GM12878 (cell line): Measurements from ENCODE around the gene ARHGDIA. TPM values are rescaled to one million over a fixed set of nuclear protein-coding genes. Genes with fewer than 3 reads are reported as not detected.
A peak's percentile ranks its signal among the peaks of the same experiment; 100 is the strongest.

Experiments
- ATAC-seq: fragments of 200-7000 bp; cut with Tn5 transposase; 3 replicates; pipeline ENCODE4 v1.9.1; 2020; ENCODE audit warnings: mild to moderate bottlenecking, moderate library complexity
- BruUV-seq: library from RNA; stranded (reverse); fragments of 400-500 nt; replicated peaks from 2 replicates; lab custom pipeline; 2021; lab: Mats Ljungman, UMichigan
- CTCF ChIA-PET: fragments of 300-600 bp; sonication (Branson Sonifier 250); formaldehyde crosslinking; extraction: SDS; loops from one replicate; lab custom pipeline; 2021; ENCODE audit warnings: inconsistent platforms; lab: Yijun Ruan, JAX
- POLR2A ChIA-PET: fragments of 350-600 bp; formaldehyde crosslinking; extraction: SDS; loops from one replicate; lab custom pipeline; 2021; ENCODE audit warnings: inconsistent platforms; lab: Charles Lee
- RAD21 ChIA-PET: fragments of 300-600 bp; sonication (Branson Sonifier 250); formaldehyde crosslinking; loops from one replicate; lab custom pipeline; 2023; ENCODE audit warnings: antibody characterized with exemption; ENCODE audit not compliant: unreplicated experiment; lab: Charles Lee
- SMC1A ChIA-PET: fragments of 300-600 bp; sonication (Branson Sonifier 250); formaldehyde crosslinking; loops from one replicate; lab custom pipeline; 2023; ENCODE audit not compliant: unreplicated experiment, uncharacterized antibody; lab: Charles Lee
- DNase-seq: peaks from one replicate; pipeline ENCODE4 v3.0.0-alpha.2; 2011; ENCODE audit warnings: low read depth, low spot score
- FAIRE-seq: peaks from 3 replicates; lab custom pipeline; 2011; peaks lifted over from hg19 to GRCh38; lab: Jason Lieb, UNC
- H2AFZ ChIP-seq: 2 replicates; pipeline ENCODE4 v1.6.0; 2011; ENCODE audit warnings: low read depth, low read length, control low read depth; ENCODE audit not compliant: control insufficient read depth
- H3K27ac ChIP-seq: 2 replicates; pipeline ENCODE4 v1.5.1; 2011; ENCODE audit warnings: control low read depth; ENCODE audit not compliant: control insufficient read depth, insufficient read depth
- H3K27me3 ChIP-seq, 2 experiments: replicated peaks in 1 of 2; 2 replicates each; pipeline versions ENCODE4 v1.6.0 to v1.6.1; 2011; ENCODE audit warnings: low read length in 1 of 2; ENCODE audit not compliant: control insufficient read depth in 2 of 2, insufficient read depth in 2 of 2
- H3K36me3 ChIP-seq, 2 experiments: 2 replicates each; pipeline ENCODE4 v1.5.1; 2011; ENCODE audit warnings: low read length in 1 of 2; ENCODE audit not compliant: control insufficient read depth in 2 of 2, insufficient read depth in 2 of 2
- H3K4me1 ChIP-seq: 2 replicates; pipeline ENCODE4 v1.6.1; 2011; ENCODE audit warnings: mild to moderate bottlenecking, low read length, moderate library complexity, mixed read lengths; ENCODE audit not compliant: control insufficient read depth, insufficient read depth
- H3K4me2 ChIP-seq: 2 replicates; pipeline ENCODE4 v1.6.0; 2011; ENCODE audit warnings: control low read depth; ENCODE audit not compliant: control insufficient read depth, insufficient read depth
- H3K4me3 ChIP-seq: fragments of 200-600 bp; sonication (generic); 2 replicates; pipeline ENCODE4 v1.5.1; 2016
- H3K79me2 ChIP-seq: 2 replicates; pipeline ENCODE4 v1.6.0; 2011; ENCODE audit warnings: low read length; ENCODE audit not compliant: control insufficient read depth, insufficient read depth
- H3K9ac ChIP-seq: 2 replicates; pipeline ENCODE4 v1.8.0; 2011; ENCODE audit warnings: low read length, control low read depth, mixed read lengths; ENCODE audit not compliant: control insufficient read depth, insufficient read depth
- H3K9me3 ChIP-seq: replicated peaks from 3 replicates; pipeline ENCODE4 v1.5.1; 2011; ENCODE audit warnings: mild to moderate bottlenecking, low read length; ENCODE audit not compliant: control insufficient read depth, insufficient read depth
- H4K20me1 ChIP-seq: 2 replicates; pipeline ENCODE4 v1.6.0; 2011; ENCODE audit not compliant: control insufficient read depth, insufficient read depth
- BACH1 ChIP-seq: fragments of 450-650 bp; IDR thresholded peaks from 2 replicates; pipeline ENCODE4 v1.6.1; 2017; ENCODE audit warnings: mild to moderate bottlenecking, borderline replicate concordance
- DPF2 ChIP-seq: fragments of 450-650 bp; IDR thresholded peaks from 2 replicates; pipeline ENCODE4 v1.6.1; 2017; ENCODE audit warnings: mild to moderate bottlenecking
- EZH2 ChIP-seq: IDR thresholded peaks from 2 replicates; pipeline ENCODE4 v1.6.1; 2012; ENCODE audit warnings: low read depth, mild to moderate bottlenecking, control low read depth, inconsistent platforms, low read length, borderline replicate concordance; ENCODE audit not compliant: control insufficient read depth
- IKZF1 ChIP-seq: fragments of 450-650 bp; conservative IDR thresholded peaks from 2 replicates; pipeline ENCODE4 v1.6.1; 2017; ENCODE audit warnings: antibody characterized with exemption, mild to moderate bottlenecking
- LARP7 ChIP-seq: fragments of 450-650 bp; IDR thresholded peaks from 2 replicates; pipeline ENCODE4 v1.6.1; 2017; ENCODE audit warnings: mild to moderate bottlenecking
- MEF2B ChIP-seq: fragments of 450-650 bp; IDR thresholded peaks from 2 replicates; pipeline ENCODE4 v1.6.1; 2018; ENCODE audit warnings: mild to moderate bottlenecking, moderate library complexity; ENCODE audit not compliant: partially characterized antibody, poor library complexity, severe bottlenecking
- MYC ChIP-seq: IDR thresholded peaks from 2 replicates; pipeline ENCODE4 v1.6.1; 2011; ENCODE audit warnings: mild to moderate bottlenecking, low read length, moderate library complexity, inconsistent platforms; ENCODE audit not compliant: insufficient read depth, insufficient replicate concordance, insufficient read length, severe bottlenecking
- NFXL1 ChIP-seq: fragments of 450-650 bp; IDR thresholded peaks from 2 replicates; pipeline ENCODE4 v1.6.1; 2017; ENCODE audit warnings: antibody characterized with exemption, mild to moderate bottlenecking, borderline replicate concordance
- NFYA ChIP-seq: IDR thresholded peaks from 2 replicates; pipeline ENCODE4 v1.6.1; 2011; ENCODE audit warnings: low read depth, mild to moderate bottlenecking, low read length, improper control_type of control experiment, borderline replicate concordance
- POLR2A ChIP-seq: IDR thresholded peaks from 2 replicates; pipeline ENCODE4 v1.6.1; 2011; ENCODE audit warnings: low read depth, mild to moderate bottlenecking, low read length
- RAD21 ChIP-seq: IDR thresholded peaks from 2 replicates; pipeline ENCODE4 v1.6.1; 2011; ENCODE audit warnings: mild to moderate bottlenecking, low read depth, low read length, moderate library complexity; ENCODE audit not compliant: insufficient read depth
- RB1 ChIP-seq: fragments of 450-650 bp; formaldehyde crosslinking; IDR thresholded peaks from 2 replicates; pipeline ENCODE4 v1.6.1; 2017; ENCODE audit warnings: mild to moderate bottlenecking, borderline replicate concordance
- SIN3A ChIP-seq: IDR thresholded peaks from 2 replicates; pipeline ENCODE4 v1.6.1; 2012; ENCODE audit warnings: low read depth, low read length, improper control_type of control experiment
- SMC3 ChIP-seq: IDR thresholded peaks from 2 replicates; pipeline ENCODE4 v1.6.1; 2011; ENCODE audit warnings: low read length, improper control_type of control experiment, borderline replicate concordance
- TARDBP ChIP-seq: IDR thresholded peaks from 2 replicates; pipeline ENCODE4 v1.6.1; 2016; ENCODE audit warnings: borderline replicate concordance
- ZNF622 ChIP-seq: fragments of 450-650 bp; IDR thresholded peaks from 2 replicates; pipeline ENCODE4 v1.6.1; 2017; ENCODE audit warnings: mild to moderate bottlenecking, inconsistent platforms
- WGBS: methylation state at CpG from one replicate; pipeline ENCODE4 v1.1.6; 2016; ENCODE audit warnings: low lambda C conversion rate; ENCODE audit not compliant: insufficient replicate concordance, insufficient coverage; ENCODE audit errors: missing lambda C conversion rate; 5-methylcytosine and 5-hydroxymethylcytosine counted together
- in situ Hi-C: fragments of 300-500 bp; cut with MboI; formaldehyde crosslinking; loops from 9 replicates; pipeline ENCODE4 v1.14.3; 2018; ENCODE audit warnings: mixed read lengths
- intact Hi-C: fragments of 100-400 bp; cut with micrococcal nuclease; formaldehyde crosslinking; loops from one replicate; pipeline ENCODE4 v1.14.2; 2022; ENCODE audit not compliant: unreplicated experiment
- polyA plus RNA-seq, 11 experiments: library from polyadenylated mRNA; depleted of rRNA in 4 of 11; unstranded in 6 of 11; stranded (reverse) in 5 of 11; fragments of >200 nt; fragmentation: Nextera tagmentation in 4 of 11; fragmentation: Illumina TruSeq in 1 of 11; extraction: Ambion mirVana in 4 of 11; extraction: Trizol in 1 of 11; gene quantifications; 1 replicate in 1 of 11; 2 replicates in 10 of 11; pipeline versions ENCODE4 v1.2.1 to v1.2.3, GENCODE V29; 2011 to 2016; ENCODE audit warnings: inconsistent platforms in 2 of 11, missing spikeins in 2 of 11, low read depth in 1 of 11
- total RNA-seq, 4 experiments: library from RNA; depleted of rRNA in 3 of 4; stranded (reverse); fragments of >200 nt in 3 of 4; fragmentation: Illumina TruSeq in 1 of 4; extraction: Trizol in 1 of 4; gene quantifications; 2 replicates each; pipeline versions ENCODE4 v1.2.1 to v1.2.3, GENCODE V29; 2013 to 2021
- TF ChIP-seq, protein P1 (sequence below): fragments of 150-350 bp; IDR thresholded peaks from 2 replicates; pipeline ENCODE4 v1.6.1; 2014; ENCODE audit warnings: mild to moderate bottlenecking, low read depth, low read length
- TF ChIP-seq, protein P2 (sequence below): fragments of 450-650 bp; conservative IDR thresholded peaks from 2 replicates; pipeline ENCODE4 v1.6.1; 2017; ENCODE audit warnings: mild to moderate bottlenecking, moderate library complexity

ARHGDIA gene
- total and polyA plus RNA-seq, 10 of the 15 experiments (the other 5 are each of a cell fraction or from before 2014, with no cell fraction given), result 17.9 to 552 (median 169) TPM

- peak; percentile 16; the same call in 1 of the 2 replicates for TF ChIP-seq BACH1
- TF ChIP-seq, protein P1, sequence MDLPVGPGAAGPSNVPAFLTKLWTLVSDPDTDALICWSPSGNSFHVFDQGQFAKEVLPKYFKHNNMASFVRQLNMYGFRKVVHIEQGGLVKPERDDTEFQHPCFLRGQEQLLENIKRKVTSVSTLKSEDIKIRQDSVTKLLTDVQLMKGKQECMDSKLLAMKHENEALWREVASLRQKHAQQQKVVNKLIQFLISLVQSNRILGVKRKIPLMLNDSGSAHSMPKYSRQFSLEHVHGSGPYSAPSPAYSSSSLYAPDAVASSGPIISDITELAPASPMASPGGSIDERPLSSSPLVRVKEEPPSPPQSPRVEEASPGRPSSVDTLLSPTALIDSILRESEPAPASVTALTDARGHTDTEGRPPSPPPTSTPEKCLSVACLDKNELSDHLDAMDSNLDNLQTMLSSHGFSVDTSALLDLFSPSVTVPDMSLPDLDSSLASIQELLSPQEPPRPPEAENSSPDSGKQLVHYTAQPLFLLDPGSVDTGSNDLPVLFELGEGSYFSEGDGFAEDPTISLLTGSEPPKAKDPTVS, result no peak
- TF ChIP-seq MEF2B, result peak; percentile 47
- TF ChIP-seq POLR2A, result peak; percentile 93
- no peak for TF ChIP-seq SMC3
- peak; percentile 35; the same call in 1 of the 2 replicates for TF ChIP-seq IKZF1
- peak; percentile 56; the same call in 1 of the 2 replicates for TF ChIP-seq SIN3A
- no peak for TF ChIP-seq TARDBP
These were observed 37.8 kb downstream of the ARHGDIA start, which contains the start of gene MCRIP1 (continued) for GRCh38 chr17:81833160-81833920.

DNA sequence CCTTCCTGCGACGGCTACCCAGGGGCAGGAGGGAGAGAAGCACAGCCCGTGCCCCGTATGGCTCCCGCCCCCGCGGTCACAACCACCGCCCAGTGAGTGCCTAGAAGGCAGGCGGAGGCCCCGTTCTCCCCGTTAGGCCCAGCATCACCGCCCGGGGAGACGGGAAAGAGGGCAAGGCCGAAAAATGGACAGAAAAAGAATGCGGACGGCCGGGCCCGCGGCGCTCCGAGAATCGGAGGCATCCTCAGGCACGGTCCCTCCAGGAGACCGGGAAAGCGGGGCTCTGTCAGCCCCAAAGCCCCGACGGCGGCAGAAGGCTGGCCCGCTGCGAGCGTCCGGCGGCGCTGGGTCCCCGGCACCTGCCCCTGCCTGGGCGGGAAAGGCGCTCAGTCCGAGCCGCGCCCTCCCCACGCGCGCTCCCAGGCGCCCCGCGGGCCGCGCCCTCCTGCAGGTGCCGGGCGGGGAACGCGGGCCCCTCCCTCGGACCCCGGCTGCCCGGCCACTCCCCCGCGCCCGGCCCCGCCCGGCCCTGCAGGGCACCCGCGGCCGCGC lies 38.5 kb downstream of the ARHGDIA start:
- peak overlapping the region; percentile 64 for H2AFZ ChIP-seq
- POLR2A ChIA-PET, result interaction anchor here (1.0 to 3.0 kb wide), 7 partner anchors 27 to 135 kb away, joined by 3 to 15 read pairs (median 4); partner anchors contain the start of genes MRPL12 and P4HB
- TF ChIP-seq ZNF622, result no peak
- TF ChIP-seq, protein P2, sequence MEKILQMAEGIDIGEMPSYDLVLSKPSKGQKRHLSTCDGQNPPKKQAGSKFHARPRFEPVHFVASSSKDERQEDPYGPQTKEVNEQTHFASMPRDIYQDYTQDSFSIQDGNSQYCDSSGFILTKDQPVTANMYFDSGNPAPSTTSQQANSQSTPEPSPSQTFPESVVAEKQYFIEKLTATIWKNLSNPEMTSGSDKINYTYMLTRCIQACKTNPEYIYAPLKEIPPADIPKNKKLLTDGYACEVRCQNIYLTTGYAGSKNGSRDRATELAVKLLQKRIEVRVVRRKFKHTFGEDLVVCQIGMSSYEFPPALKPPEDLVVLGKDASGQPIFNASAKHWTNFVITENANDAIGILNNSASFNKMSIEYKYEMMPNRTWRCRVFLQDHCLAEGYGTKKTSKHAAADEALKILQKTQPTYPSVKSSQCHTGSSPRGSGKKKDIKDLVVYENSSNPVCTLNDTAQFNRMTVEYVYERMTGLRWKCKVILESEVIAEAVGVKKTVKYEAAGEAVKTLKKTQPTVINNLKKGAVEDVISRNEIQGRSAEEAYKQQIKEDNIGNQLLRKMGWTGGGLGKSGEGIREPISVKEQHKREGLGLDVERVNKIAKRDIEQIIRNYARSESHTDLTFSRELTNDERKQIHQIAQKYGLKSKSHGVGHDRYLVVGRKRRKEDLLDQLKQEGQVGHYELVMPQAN, result peak; percentile 50
- 0 out of 2 replicates have a peak, but pooled peaks have one; percentile 12 for TF ChIP-seq NFXL1
- TF ChIP-seq RAD21, result no peak
- TF ChIP-seq NFYA, result no peak
- peak; percentile 18; the same call in 1 of the 2 replicates for TF ChIP-seq DPF2
- TF ChIP-seq BACH1, result peak; percentile 86
- no peak for TF ChIP-seq MYC
- 0 out of 2 replicates have a peak, but pooled peaks have one; percentile 58 for TF ChIP-seq RB1
- peak; percentile 66; the same call in 1 of the 2 replicates for TF ChIP-seq IKZF1
- TF ChIP-seq LARP7, result peak; percentile 49
- no peak for TF ChIP-seq EZH2

More for the DNA sequence above, 38.5 kb downstream of the ARHGDIA start:
- ChIA-PET SMC1A (interaction anchor here (1.8 kb wide), 1 partner anchor 27 kb away, joined by 6 read pairs; no protein-coding TSS in a partner anchor), CTCF (interaction anchor here (1.7 to 1.9 kb wide), 2 partner anchors 98 to 120 kb away, joined by 3 to 8 read pairs; partner anchors contain the start of gene SLC25A10), RAD21 (interaction anchor here (0.7 to 0.9 kb wide), 2 partner anchors 22 to 28 kb away, joined by 3 read pairs; partner anchors contain the start of gene P4HB)
- Histone ChIP-seq H4K20me1 (no peaks in the 10 kb centered on the region), H3K27ac (peak overlapping the region; percentile 58), H3K4me2 (peak overlapping the region; percentile 99), H3K79me2 (peaks cover 13% of the 10 kb centered on the region), H3K9ac (peak overlapping the region; percentile 86), H3K4me1 (peaks cover 16% of the 10 kb centered on the region), H3K27me3 (no peaks in the 10 kb centered on the region), H3K4me3 (peak overlapping the region; percentile 96), H3K36me3 (no peaks in the 10 kb centered on the region), H3K9me3 (no peaks in the 10 kb centered on the region)
- peak; percentile 74 for ATAC-seq
- intact Hi-C loops, result no loop called here
- under 1% methylated on average over 53 of the region's 65 CpGs for WGBS
- in situ Hi-C loops, result no loop called here
- FAIRE-seq, result no peak
- BruUV-seq, result no TSS peak
- no peak for DNase-seq
